ENCODE measurements around the gene MPLKIP. TPM values are rescaled to one million over a fixed set of nuclear protein-coding genes. Genes with fewer than 3 reads are reported as not detected.
"Not testable (repeated sequence)": the region's sequence is repeated elsewhere in the genome, so short reads cannot be mapped to it uniquely, and the experiment has no call there.

Gene MPLKIP
- polyA plus RNA-seq, 2 donors = 30.5 to 33.4 TPM

DNA sequence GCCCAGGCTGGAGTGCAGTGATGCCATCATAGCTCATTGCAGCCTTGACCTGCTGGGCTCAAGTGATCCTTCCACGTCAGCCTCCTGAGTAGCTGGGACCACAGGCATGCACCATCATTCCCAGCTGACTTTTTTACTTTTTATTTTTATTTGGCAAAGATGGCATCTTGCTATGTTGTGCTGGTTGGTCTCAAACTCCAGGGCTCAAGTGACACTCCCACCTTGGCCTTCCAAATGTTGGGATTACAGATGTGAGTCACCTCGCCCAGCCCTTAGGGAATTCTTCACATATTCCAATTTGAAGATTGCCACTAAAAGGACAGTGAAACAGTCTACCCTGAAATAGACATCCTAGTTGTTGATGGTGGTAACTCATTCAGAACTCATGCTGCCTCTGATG lies 28.1 kb upstream of the MPLKIP start:
- WGBS, 2 donors = 78 to 83% methylated on average over 2 of the region's 2 CpGs
- H3K27me3 ChIP-seq (ENCODE audit: control insufficient read depth in 1 of 2, insufficient read depth in 2 of 2, low read length in 2 of 2) = no peaks in the 10 kb centered on the region
- H3K27ac ChIP-seq (ENCODE audit: low read depth in 2 of 2, low read length in 1 of 2) = no peak overlapping the region
- H3K36me3 ChIP-seq (ENCODE audit: control insufficient read depth in 2 of 2, insufficient read depth in 2 of 2, low read length in 1 of 2) = no peaks in the 10 kb centered on the region
- no peaks in the 10 kb centered on the region for H3K4me1 ChIP-seq (ENCODE audit: control insufficient read depth in 2 of 2, insufficient read depth in 2 of 2, low read length in 1 of 2)
- no peak overlapping the region for H3K4me3 ChIP-seq (ENCODE audit: low read depth in 1 of 2, low read length in 2 of 2)
- H3K9me3 ChIP-seq (ENCODE audit: control insufficient read depth in 2 of 2, insufficient read depth in 1 of 2, low read depth in 1 of 2, low read length in 1 of 2) = no peaks in the 10 kb centered on the region

DNA sequence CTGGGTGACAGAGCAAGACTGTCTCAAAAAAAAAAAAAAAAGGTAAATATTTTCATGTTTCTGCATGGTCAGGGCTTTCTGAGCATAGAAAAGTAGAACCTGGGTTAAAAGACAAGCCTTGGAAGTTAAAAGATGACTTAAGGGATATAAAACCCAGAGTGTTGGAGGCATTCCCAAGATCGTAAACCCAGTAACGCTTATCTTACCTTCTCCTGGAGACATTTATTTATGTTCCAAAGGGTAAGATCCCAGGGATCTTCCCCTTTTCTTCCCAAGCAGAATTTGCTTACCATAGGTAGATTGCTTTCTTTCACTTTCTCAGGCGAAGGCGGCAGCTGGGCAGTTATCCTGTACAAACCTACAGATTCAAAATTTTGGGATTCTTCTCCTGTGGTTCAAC lies 22.6 kb upstream of the MPLKIP start:
- 70 to 93% methylated on average over 4 of the region's 4 CpGs for WGBS, 2 donors
- Histone ChIP-seq H3K4me1 (ENCODE audit: control insufficient read depth in 2 of 2, insufficient read depth in 2 of 2, low read length in 1 of 2) (no peaks in the 10 kb centered on the region), H3K27me3 (ENCODE audit: control insufficient read depth in 1 of 2, insufficient read depth in 2 of 2, low read length in 2 of 2) (no peaks in the 10 kb centered on the region), H3K9me3 (ENCODE audit: control insufficient read depth in 2 of 2, insufficient read depth in 1 of 2, low read depth in 1 of 2, low read length in 1 of 2) (no peaks in the 10 kb centered on the region), H3K4me3 (ENCODE audit: low read depth in 1 of 2, low read length in 2 of 2) (no peak overlapping the region), H3K27ac (ENCODE audit: low read depth in 2 of 2, low read length in 1 of 2) (no peak overlapping the region), H3K36me3 (ENCODE audit: control insufficient read depth in 2 of 2, insufficient read depth in 2 of 2, low read length in 1 of 2) (no peaks in the 10 kb centered on the region)

- no peaks in the 10 kb centered on the region for H3K9me3 ChIP-seq (ENCODE audit: control insufficient read depth in 2 of 2, insufficient read depth in 1 of 2, low read depth in 1 of 2, low read length in 1 of 2)
- no peaks in the 10 kb centered on the region for H3K4me1 ChIP-seq (ENCODE audit: control insufficient read depth in 2 of 2, insufficient read depth in 2 of 2, low read length in 1 of 2)
- no peak overlapping the region for H3K4me3 ChIP-seq (ENCODE audit: low read depth in 1 of 2, low read length in 2 of 2)
- H3K27me3 ChIP-seq (ENCODE audit: control insufficient read depth in 1 of 2, insufficient read depth in 2 of 2, low read length in 2 of 2) = no peaks in the 10 kb centered on the region
- WGBS, 2 donors = 86 to 87% methylated on average over 1 of the region's 1 CpG
- H3K27ac ChIP-seq (ENCODE audit: low read depth in 2 of 2, low read length in 1 of 2) = no peak overlapping the region
- no peaks in the 10 kb centered on the region for H3K36me3 ChIP-seq (ENCODE audit: control insufficient read depth in 2 of 2, insufficient read depth in 2 of 2, low read length in 1 of 2)
These were observed 17.1 kb upstream of the MPLKIP start for GRCh38 chr7:40151504-40151903.

GRCh38 chr7:40148671-40149070 lies 14.2 kb upstream of the MPLKIP start:
- WGBS, 2 donors = 90 to 93% methylated on average over 2 of the region's 2 CpGs
- H3K9me3 ChIP-seq (ENCODE audit: control insufficient read depth in 2 of 2, insufficient read depth in 1 of 2, low read depth in 1 of 2, low read length in 1 of 2) = no peaks in the 10 kb centered on the region
- H3K27me3 ChIP-seq (ENCODE audit: control insufficient read depth in 1 of 2, insufficient read depth in 2 of 2, low read length in 2 of 2) = no peaks in the 10 kb centered on the region
- no peaks in the 10 kb centered on the region for H3K4me1 ChIP-seq (ENCODE audit: control insufficient read depth in 2 of 2, insufficient read depth in 2 of 2, low read length in 1 of 2)
- H3K27ac ChIP-seq (ENCODE audit: low read depth in 2 of 2, low read length in 1 of 2) = no peak overlapping the region
- H3K4me3 ChIP-seq (ENCODE audit: low read depth in 1 of 2, low read length in 2 of 2) = no peak overlapping the region
- no peaks in the 10 kb centered on the region for H3K36me3 ChIP-seq (ENCODE audit: control insufficient read depth in 2 of 2, insufficient read depth in 2 of 2, low read length in 1 of 2)

DNA sequence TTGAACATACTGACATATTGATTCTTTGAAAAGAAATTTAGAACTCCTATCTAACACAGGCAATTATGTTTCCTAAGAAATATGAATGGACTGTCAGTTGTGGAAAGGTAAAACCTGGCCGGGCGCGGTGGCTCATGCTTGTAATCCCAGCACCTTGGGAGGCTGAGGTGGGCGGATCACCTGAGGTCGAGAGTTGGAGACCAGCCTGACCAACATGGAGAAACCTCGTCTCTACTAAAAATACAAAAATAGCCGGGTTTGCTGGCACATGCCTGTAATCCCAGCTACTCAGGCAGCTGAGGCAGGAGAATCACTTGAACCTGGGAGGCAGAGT lies 13.8 kb upstream of the MPLKIP start:
- H3K4me3 ChIP-seq (ENCODE audit: low read depth in 1 of 2, low read length in 2 of 2); H3K4me1 ChIP-seq (ENCODE audit: control insufficient read depth in 2 of 2, insufficient read depth in 2 of 2, low read length in 1 of 2); H3K27ac ChIP-seq (ENCODE audit: low read depth in 2 of 2, low read length in 1 of 2); H3K27me3 ChIP-seq (ENCODE audit: control insufficient read depth in 1 of 2, insufficient read depth in 2 of 2, low read length in 2 of 2); H3K9me3 ChIP-seq (ENCODE audit: control insufficient read depth in 2 of 2, insufficient read depth in 1 of 2, low read depth in 1 of 2, low read length in 1 of 2); H3K36me3 ChIP-seq (ENCODE audit: control insufficient read depth in 2 of 2, insufficient read depth in 2 of 2, low read length in 1 of 2): not testable (repeated sequence)
- 95% methylated on average over 7 of the region's 7 CpGs for WGBS, 2 donors

DNA sequence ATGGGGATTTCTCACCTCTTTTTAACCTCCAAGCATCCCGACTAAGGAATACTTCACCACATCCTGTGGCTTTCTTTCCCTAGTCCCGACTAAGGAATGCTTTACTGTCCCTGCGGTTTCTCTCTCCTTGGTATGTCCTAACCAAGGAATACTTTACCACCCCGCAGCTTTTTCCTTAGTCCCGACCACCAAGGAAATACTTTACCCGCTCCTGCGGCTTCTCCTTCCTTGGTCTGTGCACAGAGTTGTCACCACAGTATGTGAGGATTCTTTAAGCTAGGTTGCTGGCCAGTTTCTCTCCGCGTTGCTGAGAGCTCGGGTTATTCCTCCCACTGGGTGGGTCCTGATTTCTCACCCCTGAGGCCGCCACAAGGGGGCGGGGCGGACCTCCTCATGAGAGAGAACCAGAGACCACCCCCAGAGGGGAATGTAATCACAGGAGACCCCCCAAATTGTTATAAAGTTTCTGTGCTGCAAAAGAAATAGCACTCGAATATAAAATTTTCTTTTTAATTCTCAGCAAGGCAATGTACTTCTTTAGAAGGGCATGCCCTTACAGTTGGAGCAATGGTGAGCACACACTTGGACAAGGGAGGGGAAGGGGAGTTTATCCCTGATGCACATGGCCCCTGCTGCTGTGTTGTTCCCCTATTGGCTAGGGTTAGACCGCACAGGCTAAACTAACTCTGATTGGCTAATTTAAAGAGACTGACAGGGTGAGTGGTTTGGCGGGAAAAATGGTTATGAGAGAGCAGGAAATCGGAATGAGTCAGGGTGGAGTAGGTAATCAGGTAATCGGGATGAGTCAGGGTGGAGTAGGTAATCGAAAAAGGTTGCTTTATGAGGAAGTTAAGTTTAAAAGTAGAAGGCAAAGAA lies 13.2 kb upstream of the MPLKIP start:
- Histone ChIP-seq H3K9me3 (ENCODE audit: control insufficient read depth in 2 of 2, insufficient read depth in 1 of 2, low read depth in 1 of 2, low read length in 1 of 2) (no peaks in the 10 kb centered on the region), H3K27me3 (ENCODE audit: control insufficient read depth in 1 of 2, insufficient read depth in 2 of 2, low read length in 2 of 2) (no peaks in the 10 kb centered on the region), H3K36me3 (ENCODE audit: control insufficient read depth in 2 of 2, insufficient read depth in 2 of 2, low read length in 1 of 2) (no peaks in the 10 kb centered on the region), H3K27ac (ENCODE audit: low read depth in 2 of 2, low read length in 1 of 2) (no peak overlapping the region), H3K4me1 (ENCODE audit: control insufficient read depth in 2 of 2, insufficient read depth in 2 of 2, low read length in 1 of 2) (no peaks in the 10 kb centered on the region), H3K4me3 (ENCODE audit: low read depth in 1 of 2, low read length in 2 of 2) (no peak overlapping the region)
- 87 to 88% methylated on average over 19 of the region's 19 CpGs for WGBS, 2 donors

DNA sequence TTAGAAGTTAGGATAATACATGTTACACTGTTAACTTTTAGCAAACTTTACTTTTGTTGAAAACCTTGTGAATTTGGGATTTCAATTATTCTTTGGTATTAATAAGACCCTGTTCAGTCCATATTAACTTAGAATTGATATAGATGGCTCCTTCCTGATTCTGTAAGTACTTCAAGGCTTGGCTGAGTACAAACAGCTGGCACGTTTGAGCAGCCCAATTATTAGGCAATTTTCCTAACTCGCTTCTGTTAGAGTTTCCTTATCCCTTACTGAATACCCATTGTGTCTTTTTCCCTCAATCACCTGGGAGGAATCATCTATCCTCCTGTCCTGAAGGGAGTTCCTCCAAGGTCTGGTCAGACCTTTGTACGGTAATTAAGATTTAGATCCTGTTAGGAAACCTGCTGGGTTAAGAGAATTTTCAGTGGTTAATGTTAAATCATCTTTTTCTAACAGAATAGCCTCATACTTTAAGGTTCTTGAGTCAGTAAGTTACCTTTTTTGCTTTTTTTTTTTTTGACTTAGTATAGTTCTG lies 11.2 kb upstream of the MPLKIP start:
- H3K4me1 ChIP-seq (ENCODE audit: control insufficient read depth in 2 of 2, insufficient read depth in 2 of 2, low read length in 1 of 2); H3K36me3 ChIP-seq (ENCODE audit: control insufficient read depth in 2 of 2, insufficient read depth in 2 of 2, low read length in 1 of 2); H3K9me3 ChIP-seq (ENCODE audit: control insufficient read depth in 2 of 2, insufficient read depth in 1 of 2, low read depth in 1 of 2, low read length in 1 of 2); H3K4me3 ChIP-seq (ENCODE audit: low read depth in 1 of 2, low read length in 2 of 2); H3K27me3 ChIP-seq (ENCODE audit: control insufficient read depth in 1 of 2, insufficient read depth in 2 of 2, low read length in 2 of 2); H3K27ac ChIP-seq (ENCODE audit: low read depth in 2 of 2, low read length in 1 of 2): not testable (repeated sequence)
- 61 to 65% methylated on average over 3 of the region's 3 CpGs for WGBS, 2 donors

- not testable (repeated sequence) for H3K27me3 ChIP-seq (ENCODE audit: control insufficient read depth in 1 of 2, insufficient read depth in 2 of 2, low read length in 2 of 2); H3K4me3 ChIP-seq (ENCODE audit: low read depth in 1 of 2, low read length in 2 of 2); H3K36me3 ChIP-seq (ENCODE audit: control insufficient read depth in 2 of 2, insufficient read depth in 2 of 2, low read length in 1 of 2); H3K4me1 ChIP-seq (ENCODE audit: control insufficient read depth in 2 of 2, insufficient read depth in 2 of 2, low read length in 1 of 2); H3K9me3 ChIP-seq (ENCODE audit: control insufficient read depth in 2 of 2, insufficient read depth in 1 of 2, low read depth in 1 of 2, low read length in 1 of 2)
- H3K27ac ChIP-seq (ENCODE audit: low read depth in 2 of 2, low read length in 1 of 2) = peak overlapping the region in 1 of 2 donors; percentile 13
- 62 to 68% methylated on average over 5 of the region's 5 CpGs for WGBS, 2 donors
These were observed 7.5 kb upstream of the MPLKIP start for GRCh38 chr7:40141916-40142315.

GRCh38 chr7:40139891-40140290 lies 5.5 kb upstream of the MPLKIP start:
- H3K27me3 ChIP-seq (ENCODE audit: control insufficient read depth in 1 of 2, insufficient read depth in 2 of 2, low read length in 2 of 2) = not testable (repeated sequence)
- 96 to 97% methylated on average over 13 of the region's 13 CpGs for WGBS, 2 donors

DNA sequence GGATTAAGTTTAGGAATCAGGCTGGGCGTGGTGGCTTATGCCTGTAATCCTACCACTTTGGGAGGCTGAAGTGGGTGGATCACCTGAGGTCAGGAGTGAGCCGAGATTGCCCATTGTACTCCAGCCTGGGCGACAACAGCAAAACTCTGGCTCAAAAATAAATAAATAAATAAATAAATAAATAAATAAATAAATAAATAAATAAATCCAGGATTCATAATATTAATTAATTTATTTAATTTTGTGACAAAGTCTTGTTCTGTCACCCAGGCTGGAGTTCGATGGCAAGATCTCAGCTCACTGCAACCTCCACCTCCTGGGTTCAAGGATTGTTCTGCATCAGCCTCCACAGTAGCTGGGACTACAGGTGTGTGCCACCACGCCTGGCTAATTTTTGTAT lies 4.6 kb upstream of the MPLKIP start:
- H3K9me3 ChIP-seq (ENCODE audit: control insufficient read depth in 2 of 2, insufficient read depth in 1 of 2, low read depth in 1 of 2, low read length in 1 of 2) = no peaks in the 10 kb centered on the region
- H3K4me3 ChIP-seq (ENCODE audit: low read depth in 1 of 2, low read length in 2 of 2) = no peak overlapping the region
- no peaks in the 10 kb centered on the region for H3K27me3 ChIP-seq (ENCODE audit: control insufficient read depth in 1 of 2, insufficient read depth in 2 of 2, low read length in 2 of 2)
- H3K4me1 ChIP-seq (ENCODE audit: control insufficient read depth in 2 of 2, insufficient read depth in 2 of 2, low read length in 1 of 2) = no peaks in the 10 kb centered on the region
- 84 to 85% methylated on average over 5 of the region's 5 CpGs for WGBS, 2 donors
- H3K36me3 ChIP-seq (ENCODE audit: control insufficient read depth in 2 of 2, insufficient read depth in 2 of 2, low read length in 1 of 2) = no peaks in the 10 kb centered on the region
- H3K27ac ChIP-seq (ENCODE audit: low read depth in 2 of 2, low read length in 1 of 2) = no peak overlapping the region

More at GRCh38 chr7:40139891-40140290, 5.5 kb upstream of the MPLKIP start:
- not testable (repeated sequence) for H3K36me3 ChIP-seq (ENCODE audit: control insufficient read depth in 2 of 2, insufficient read depth in 2 of 2, low read length in 1 of 2); H3K4me1 ChIP-seq (ENCODE audit: control insufficient read depth in 2 of 2, insufficient read depth in 2 of 2, low read length in 1 of 2); H3K9me3 ChIP-seq (ENCODE audit: control insufficient read depth in 2 of 2, insufficient read depth in 1 of 2, low read depth in 1 of 2, low read length in 1 of 2); H3K27ac ChIP-seq (ENCODE audit: low read depth in 2 of 2, low read length in 1 of 2); H3K4me3 ChIP-seq (ENCODE audit: low read depth in 1 of 2, low read length in 2 of 2)
